HepG2 (cell line): Measurements from ENCODE around the gene ELOVL6. TPM values are rescaled to one million over a fixed set of nuclear protein-coding genes. Genes with fewer than 3 reads are reported as not detected.

Experiments
- ATAC-seq: fragments of 200-7000 bp; cut with Tn5 transposase; 3 replicates; pipeline ENCODE4 v1.9.1; 2020; ENCODE audit warnings: mild to moderate bottlenecking, moderate library complexity
- BruUV-seq: library from RNA; stranded (reverse); fragments of 400-500 nt; replicated peaks from 2 replicates; lab custom pipeline; 2021; lab: Mats Ljungman, UMichigan
- CTCF ChIA-PET: fragments of 300-600 bp; formaldehyde crosslinking; extraction: SDS; loops from one replicate; lab custom pipeline; 2021; ENCODE audit warnings: low total read pairs, inconsistent platforms, low intra/inter-chr PET ratio; lab: Yijun Ruan, JAX
- POLR2A ChIA-PET: fragments of 350-600 bp; sonication (Branson Sonifier 250); formaldehyde crosslinking; loops from one replicate; lab custom pipeline; 2020; ENCODE audit warnings: antibody characterized with exemption, inconsistent platforms; lab: Yijun Ruan, JAX
- DNase-seq: peaks from one replicate; pipeline ENCODE4 v3.0.0-alpha.2; 2015; ENCODE audit warnings: low spot score
- FAIRE-seq: peaks from 3 replicates; lab custom pipeline; 2011; peaks lifted over from hg19 to GRCh38; lab: Jason Lieb, UNC
- H2AFZ ChIP-seq: one replicate; pipeline ENCODE4 v1.6.1; 2011; ENCODE audit warnings: low read length, inconsistent platforms
- H3K27ac ChIP-seq: fragments of 300-600 bp; 3 replicates; pipeline ENCODE4 v1.8.0; 2011; ENCODE audit warnings: mixed run types, mild to moderate bottlenecking, mixed read lengths, low read length, inconsistent platforms; ENCODE audit not compliant: insufficient read depth; ENCODE audit errors: extremely low read length
- H3K27me3 ChIP-seq, 2 experiments: fragments of 200-600 bp in 1 of 2; 2 replicates in 1 of 2; 3 replicates in 1 of 2; pipeline versions ENCODE4 v1.6.0 to v1.8.0; 2011; ENCODE audit warnings: low read length in 2 of 2, mild to moderate bottlenecking in 2 of 2, moderate library complexity in 2 of 2, inconsistent platforms in 1 of 2; ENCODE audit not compliant: insufficient read depth in 2 of 2, control insufficient read depth in 1 of 2
- H3K36me3 ChIP-seq, 2 experiments: fragments of 200-600 bp in 1 of 2; replicated peaks in 1 of 2; 2 replicates in 1 of 2; 3 replicates in 1 of 2; pipeline versions ENCODE4 v1.5.1 to v1.8.0; 2011; ENCODE audit warnings: low read length in 2 of 2, inconsistent platforms in 1 of 2; ENCODE audit not compliant: insufficient read depth in 2 of 2, control insufficient read depth in 1 of 2
- H3K4me1 ChIP-seq: 2 replicates; pipeline ENCODE4 v1.5.1; 2012; ENCODE audit warnings: low read length, inconsistent platforms; ENCODE audit not compliant: insufficient read depth
- H3K4me2 ChIP-seq: 2 replicates; pipeline ENCODE4 v1.6.0; 2011; ENCODE audit warnings: low read depth, low read length, inconsistent platforms
- H3K4me3 ChIP-seq, 3 experiments: fragments of 200-600 bp in 1 of 3; sonication (generic), shearing (Covaris generic) in 1 of 3; replicated peaks in 1 of 3; 2 replicates each; pipeline ENCODE4 v1.5.1; 2011 to 2016; ENCODE audit warnings: low read length in 3 of 3, inconsistent platforms in 2 of 3, low read depth in 2 of 3, mild to moderate bottlenecking in 2 of 3, control low read depth in 1 of 3, mixed read lengths in 1 of 3; ENCODE audit not compliant: insufficient read depth in 1 of 3
- H3K79me2 ChIP-seq: one replicate; pipeline ENCODE4 v1.6.1; 2011; ENCODE audit warnings: low read length, inconsistent platforms; ENCODE audit not compliant: insufficient read depth
- H3K9ac ChIP-seq: 2 replicates; pipeline ENCODE4 v1.6.0; 2011; ENCODE audit warnings: mild to moderate bottlenecking, low read depth, low read length, inconsistent platforms; ENCODE audit not compliant: insufficient read depth
- H3K9me3 ChIP-seq: 2 replicates; pipeline ENCODE4 v1.5.1; 2012; ENCODE audit warnings: mild to moderate bottlenecking, low read length
- H4K20me1 ChIP-seq: 2 replicates; pipeline ENCODE4 v1.6.0; 2011; ENCODE audit warnings: inconsistent platforms, mild to moderate bottlenecking, low read length, moderate library complexity; ENCODE audit not compliant: insufficient read depth
- AGO1 ChIP-seq: fragments of 200-400 bp; formaldehyde crosslinking; IDR thresholded peaks from 2 replicates; pipeline ENCODE4 v1.6.1; 2017; ENCODE audit warnings: mild to moderate bottlenecking, low read depth, low read length, moderate library complexity; ENCODE audit not compliant: poor library complexity, severe bottlenecking
- BRD4 ChIP-seq: sonication (generic); formaldehyde crosslinking; IDR thresholded peaks from 2 replicates; pipeline ENCODE4 v1.4.0; 2020; ENCODE audit warnings: missing genetic modification reagents
- CHD2 ChIP-seq: IDR thresholded peaks from 2 replicates; pipeline ENCODE4 v1.6.1; 2011; ENCODE audit warnings: low read depth, low read length, improper control_type of control experiment
- FOXA3 ChIP-seq: IDR thresholded peaks from 2 replicates; pipeline ENCODE4 v1.6.1; 2016; ENCODE audit warnings: missing genetic modification reagents, missing compliant biosample characterization
- KDM2A ChIP-seq: sonication (generic); formaldehyde crosslinking; IDR thresholded peaks from 2 replicates; pipeline ENCODE4 v1.4.0; 2020; ENCODE audit warnings: low read depth, missing genetic modification reagents, borderline replicate concordance
- MXD4 ChIP-seq: IDR thresholded peaks from 2 replicates; pipeline ENCODE4 v1.6.1; 2016; ENCODE audit warnings: mild to moderate bottlenecking, missing biosample characterization, missing genetic modification reagents
- NFYC ChIP-seq: IDR thresholded peaks from 2 replicates; pipeline ENCODE4 v1.6.1; 2016; ENCODE audit warnings: missing genetic modification reagents, missing compliant biosample characterization
- POGK ChIP-seq: sonication (generic); formaldehyde crosslinking; conservative IDR thresholded peaks from 2 replicates; pipeline ENCODE4 v1.8.0; 2022; ENCODE audit warnings: mild to moderate bottlenecking, moderate library complexity, missing genetic modification reagents
- SP4 ChIP-seq: sonication (generic); formaldehyde crosslinking; IDR thresholded peaks from 2 replicates; pipeline ENCODE4 v1.8.1; 2023; ENCODE audit warnings: mild to moderate bottlenecking, missing genetic modification reagents
- TGIF2 ChIP-seq: IDR thresholded peaks from 2 replicates; pipeline ENCODE4 v1.6.1; 2016; ENCODE audit warnings: control low read depth, missing compliant biosample characterization
- TMF1 ChIP-seq: sonication (generic); formaldehyde crosslinking; IDR thresholded peaks from 2 replicates; pipeline ENCODE4 v1.8.1; 2022; ENCODE audit warnings: low read depth, missing genetic modification reagents
- ZBTB38 ChIP-seq: sonication (generic); formaldehyde crosslinking; IDR thresholded peaks from 2 replicates; pipeline ENCODE4 v1.5.1; 2020; ENCODE audit warnings: mild to moderate bottlenecking, missing genetic modification reagents
- ZNF230 ChIP-seq: sonication (generic); formaldehyde crosslinking; IDR thresholded peaks from 2 replicates; pipeline ENCODE4 v1.4.0; 2020; ENCODE audit warnings: mild to moderate bottlenecking, missing genetic modification reagents
- ZNF414 ChIP-seq: sonication (generic); formaldehyde crosslinking; IDR thresholded peaks from 2 replicates; pipeline ENCODE4 v1.5.0; 2020; ENCODE audit warnings: missing genetic modification reagents
- ZNF468 ChIP-seq: sonication (generic); formaldehyde crosslinking; IDR thresholded peaks from 2 replicates; pipeline ENCODE4 v1.8.0; 2022; ENCODE audit warnings: mild to moderate bottlenecking, moderate library complexity, missing genetic modification reagents
- ZNF589 ChIP-seq: sonication (generic); formaldehyde crosslinking; conservative IDR thresholded peaks from 2 replicates; pipeline ENCODE4 v1.8.0; 2022; ENCODE audit warnings: mild to moderate bottlenecking, moderate library complexity, missing genetic modification reagents
- ZNF747 ChIP-seq: sonication (generic); formaldehyde crosslinking; IDR thresholded peaks from 2 replicates; pipeline ENCODE4 v1.8.1; 2023; ENCODE audit warnings: missing genetic modification reagents, mild to moderate bottlenecking, borderline replicate concordance
- WGBS: methylation state at CpG from one replicate; pipeline ENCODE4 v1.1.6; 2017; ENCODE audit warnings: low lambda C conversion rate; 5-methylcytosine and 5-hydroxymethylcytosine counted together
- in situ Hi-C: cut with HindIII; loops from 2 replicates; pipeline ENCODE4 v1.10.0; 2017; ENCODE audit warnings: low pct_unique_long_range_greater_than_20kb; ENCODE audit not compliant: extremely low pct_ligation_motif_present
- intact Hi-C: fragments of 100-400 bp; cut with micrococcal nuclease; formaldehyde crosslinking; loops from one replicate; pipeline ENCODE4 v1.10.0; 2022; ENCODE audit not compliant: unreplicated experiment
- polyA plus RNA-seq, 8 experiments: library from polyadenylated mRNA; depleted of rRNA in 3 of 8; stranded (reverse) in 7 of 8; unstranded in 1 of 8; fragments of >200 nt; fragmentation: Illumina TruSeq in 4 of 8; extraction: Trizol in 4 of 8; gene quantifications; 2 replicates each; pipeline versions ENCODE4 v1.2.1 to v1.2.3, GENCODE V29; 2011 to 2016; ENCODE audit warnings: low read depth in 4 of 8, missing spikeins in 1 of 8, mixed read lengths in 1 of 8; ENCODE audit not compliant: insufficient read depth in 1 of 8
- total RNA-seq, 5 experiments: library from RNA; depleted of rRNA; stranded (reverse); fragments of >200 nt; fragmentation: Illumina TruSeq; extraction: Trizol; gene quantifications; 2 replicates each; pipeline ENCODE4 v1.2.3, GENCODE V29; 2016; ENCODE audit warnings: low read depth in 1 of 5
- TF ChIP-seq, protein P1 (sequence below): sonication (generic); formaldehyde crosslinking; IDR thresholded peaks from 2 replicates; pipeline ENCODE4 v1.4.0; 2020; ENCODE audit warnings: mild to moderate bottlenecking, missing genetic modification reagents, borderline replicate concordance

ELOVL6 gene
- total and polyA plus RNA-seq, 2 of the 13 experiments (the other 11 are each of a cell fraction or from before 2014, with no cell fraction given), result 14.1 to 23.2 TPM

DNA sequence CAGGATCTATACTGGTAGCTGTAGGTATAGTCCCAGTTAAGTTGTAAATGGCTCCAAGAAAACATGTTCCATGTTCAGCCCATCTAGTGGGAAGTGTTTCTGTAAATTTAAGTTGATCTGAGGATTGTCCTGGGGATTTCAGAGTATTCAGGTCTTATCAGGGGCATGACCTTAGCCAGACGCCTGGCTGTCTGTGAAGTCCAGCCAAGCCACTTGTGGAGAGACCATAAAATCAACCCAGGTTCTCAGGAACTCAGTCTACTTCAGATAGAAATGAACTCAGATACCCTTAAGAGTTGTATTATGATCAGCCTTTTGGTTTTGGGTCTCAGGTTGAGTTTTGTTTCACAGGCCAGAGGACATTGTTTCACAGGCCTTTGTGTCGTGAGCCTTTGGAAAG is 189.9 kb downstream of the ELOVL6 start:
- FAIRE-seq (no peak), DNase-seq (no peak)
- Histone ChIP-seq H3K4me3 (no peak overlapping the region), H2AFZ (no peak overlapping the region), H3K36me3 (no peaks in the 10 kb centered on the region), H3K9me3 (no peaks in the 10 kb centered on the region), H3K4me1 (peaks cover 29% of the 10 kb centered on the region), H4K20me1 (no peaks in the 10 kb centered on the region), H3K9ac (no peak overlapping the region), H3K4me2 (no peak overlapping the region)
- POLR2A ChIA-PET, result no interaction called here
- intact Hi-C loops, result loop anchor here (5.0 kb wide), 2 partner anchors 189 to 334 kb away; partner anchors contain the start of gene ELOVL6
- in situ Hi-C loops, result loop anchor here (5.0 to 25.0 kb wide), 3 partner anchors 306 to 1629 kb away; no protein-coding TSS in a partner anchor
- no TSS peak for BruUV-seq
- CTCF ChIA-PET, result interaction anchor here (1.8 kb wide), 1 partner anchor 10 kb away, joined by 5 read pairs; no protein-coding TSS in a partner anchor
- no peak for TF ChIP-seq MXD4
- TF ChIP-seq ZNF589, result no peak
- no peak for TF ChIP-seq TGIF2 (CRISPR knock-in tag)
- no peak for TF ChIP-seq ZNF414 (CRISPR knock-in tag)
- no peak for TF ChIP-seq CHD2
- TF ChIP-seq SP4 (CRISPR knock-in tag), result no peak
- no peak for TF ChIP-seq POGK (CRISPR knock-in tag)
- TF ChIP-seq BRD4 (CRISPR knock-in tag), result no peak
- no peak for TF ChIP-seq ZNF747 (CRISPR knock-in tag)
- TF ChIP-seq KDM2A, result no peak
- TF ChIP-seq ZNF468 (CRISPR knock-in tag), result no peak
- no peak for TF ChIP-seq AGO1
- no peak for TF ChIP-seq ZNF230 (CRISPR knock-in tag)
- TF ChIP-seq NFYC (CRISPR knock-in tag), result no peak
- TF ChIP-seq, protein P1, sequence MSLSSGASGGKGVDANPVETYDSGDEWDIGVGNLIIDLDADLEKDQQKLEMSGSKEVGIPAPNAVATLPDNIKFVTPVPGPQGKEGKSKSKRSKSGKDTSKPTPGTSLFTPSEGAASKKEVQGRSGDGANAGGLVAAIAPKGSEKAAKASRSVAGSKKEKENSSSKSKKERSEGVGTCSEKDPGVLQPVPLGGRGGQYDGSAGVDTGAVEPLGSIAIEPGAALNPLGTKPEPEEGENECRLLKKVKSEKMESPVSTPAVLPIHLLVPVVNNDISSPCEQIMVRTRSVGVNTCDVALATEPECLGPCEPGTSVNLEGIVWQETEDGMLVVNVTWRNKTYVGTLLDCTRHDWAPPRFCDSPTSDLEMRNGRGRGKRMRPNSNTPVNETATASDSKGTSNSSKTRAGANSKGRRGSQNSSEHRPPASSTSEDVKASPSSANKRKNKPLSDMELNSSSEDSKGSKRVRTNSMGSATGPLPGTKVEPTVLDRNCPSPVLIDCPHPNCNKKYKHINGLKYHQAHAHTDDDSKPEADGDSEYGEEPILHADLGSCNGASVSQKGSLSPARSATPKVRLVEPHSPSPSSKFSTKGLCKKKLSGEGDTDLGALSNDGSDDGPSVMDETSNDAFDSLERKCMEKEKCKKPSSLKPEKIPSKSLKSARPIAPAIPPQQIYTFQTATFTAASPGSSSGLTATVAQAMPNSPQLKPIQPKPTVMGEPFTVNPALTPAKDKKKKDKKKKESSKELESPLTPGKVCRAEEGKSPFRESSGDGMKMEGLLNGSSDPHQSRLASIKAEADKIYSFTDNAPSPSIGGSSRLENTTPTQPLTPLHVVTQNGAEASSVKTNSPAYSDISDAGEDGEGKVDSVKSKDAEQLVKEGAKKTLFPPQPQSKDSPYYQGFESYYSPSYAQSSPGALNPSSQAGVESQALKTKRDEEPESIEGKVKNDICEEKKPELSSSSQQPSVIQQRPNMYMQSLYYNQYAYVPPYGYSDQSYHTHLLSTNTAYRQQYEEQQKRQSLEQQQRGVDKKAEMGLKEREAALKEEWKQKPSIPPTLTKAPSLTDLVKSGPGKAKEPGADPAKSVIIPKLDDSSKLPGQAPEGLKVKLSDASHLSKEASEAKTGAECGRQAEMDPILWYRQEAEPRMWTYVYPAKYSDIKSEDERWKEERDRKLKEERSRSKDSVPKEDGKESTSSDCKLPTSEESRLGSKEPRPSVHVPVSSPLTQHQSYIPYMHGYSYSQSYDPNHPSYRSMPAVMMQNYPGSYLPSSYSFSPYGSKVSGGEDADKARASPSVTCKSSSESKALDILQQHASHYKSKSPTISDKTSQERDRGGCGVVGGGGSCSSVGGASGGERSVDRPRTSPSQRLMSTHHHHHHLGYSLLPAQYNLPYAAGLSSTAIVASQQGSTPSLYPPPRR (CRISPR knock-in tag), result no peak
- TF ChIP-seq TMF1 (CRISPR knock-in tag), result no peak
- no peak for TF ChIP-seq ZBTB38 (CRISPR knock-in tag)
- no peak for TF ChIP-seq FOXA3 (CRISPR knock-in tag)
- TF ChIP-seq, all 625 proteins: peak for 0
- WGBS, result 0% methylated on average over 1 of the region's 2 CpGs
- ATAC-seq, result no peak
- no peaks in the 10 kb centered on the region for H3K27me3 ChIP-seq
- no peaks in the 10 kb centered on the region for H3K79me2 ChIP-seq
- no peak overlapping the region for H3K27ac ChIP-seq
